H1 (cell line): ENCODE data around the gene GTPBP10.
A peak's percentile ranks its signal among the peaks of the same experiment; 100 is the strongest.

Source experiments
- BCL11A ChIP-seq, 2 experiments: IDR thresholded peaks; one replicate each; pipeline ENCODE4 v1.6.1; 2011; ENCODE audit warnings: low read depth in 2 of 2, low read length in 2 of 2, mild to moderate bottlenecking in 2 of 2
- CHD1 ChIP-seq: IDR thresholded peaks from 2 replicates; pipeline ENCODE4 v1.6.1; 2012; ENCODE audit warnings: low read depth, low read length, improper control_type of control experiment
- MAFK ChIP-seq: IDR thresholded peaks from 2 replicates; pipeline ENCODE4 v1.6.1; 2012; ENCODE audit warnings: low read depth, mild to moderate bottlenecking, improper control_type of control experiment, low read length
- NANOG ChIP-seq: IDR thresholded peaks from 2 replicates; pipeline ENCODE4 v1.6.1; 2011; ENCODE audit warnings: low read length, low read depth, mild to moderate bottlenecking, inconsistent platforms; ENCODE audit not compliant: insufficient read depth, poor library complexity, severe bottlenecking
- POLR2A ChIP-seq, 2 experiments: IDR thresholded peaks; 1 replicate in 1 of 2; 2 replicates in 1 of 2; pipeline ENCODE4 v1.6.1; 2011; ENCODE audit warnings: low read depth in 2 of 2, low read length in 2 of 2, mild to moderate bottlenecking in 2 of 2; ENCODE audit errors: control extremely low read depth in 1 of 2
- POLR2AphosphoS5 ChIP-seq: IDR thresholded peaks from 2 replicates; pipeline ENCODE4 v1.6.1; 2011; ENCODE audit warnings: low read depth, low read length
- SP1 ChIP-seq: IDR thresholded peaks from 2 replicates; pipeline ENCODE4 v1.6.1; 2011; ENCODE audit warnings: low read depth, low read length
- TAF1 ChIP-seq: IDR thresholded peaks from 2 replicates; pipeline ENCODE4 v1.6.1; 2011; ENCODE audit warnings: mild to moderate bottlenecking, low read depth, low read length
- TEAD4 ChIP-seq: IDR thresholded peaks from 2 replicates; pipeline ENCODE4 v1.6.1; 2012; ENCODE audit warnings: low read depth, low read length, inconsistent platforms, mixed read lengths
- TF ChIP-seq, protein P1 (sequence below): IDR thresholded peaks from 2 replicates; pipeline ENCODE4 v1.6.1; 2012; ENCODE audit warnings: low read length, inconsistent platforms
- TF ChIP-seq, protein P2 (sequence below), 3 experiments: IDR thresholded peaks; 1 replicate in 2 of 3; 2 replicates in 1 of 3; pipeline versions ENCODE4 v1.5.1 to v1.6.1; 2011; ENCODE audit warnings: low read length in 3 of 3, mild to moderate bottlenecking in 3 of 3, inconsistent platforms in 2 of 3, low read depth in 1 of 3, moderate library complexity in 1 of 3; ENCODE audit not compliant: insufficient read depth in 1 of 3; ENCODE audit errors: control extremely low read depth in 1 of 3
- TF ChIP-seq, protein P3 (sequence below): IDR thresholded peaks from 2 replicates; pipeline ENCODE4 v1.6.1; 2011; ENCODE audit warnings: low read length, improper control_type of control experiment

DNA sequence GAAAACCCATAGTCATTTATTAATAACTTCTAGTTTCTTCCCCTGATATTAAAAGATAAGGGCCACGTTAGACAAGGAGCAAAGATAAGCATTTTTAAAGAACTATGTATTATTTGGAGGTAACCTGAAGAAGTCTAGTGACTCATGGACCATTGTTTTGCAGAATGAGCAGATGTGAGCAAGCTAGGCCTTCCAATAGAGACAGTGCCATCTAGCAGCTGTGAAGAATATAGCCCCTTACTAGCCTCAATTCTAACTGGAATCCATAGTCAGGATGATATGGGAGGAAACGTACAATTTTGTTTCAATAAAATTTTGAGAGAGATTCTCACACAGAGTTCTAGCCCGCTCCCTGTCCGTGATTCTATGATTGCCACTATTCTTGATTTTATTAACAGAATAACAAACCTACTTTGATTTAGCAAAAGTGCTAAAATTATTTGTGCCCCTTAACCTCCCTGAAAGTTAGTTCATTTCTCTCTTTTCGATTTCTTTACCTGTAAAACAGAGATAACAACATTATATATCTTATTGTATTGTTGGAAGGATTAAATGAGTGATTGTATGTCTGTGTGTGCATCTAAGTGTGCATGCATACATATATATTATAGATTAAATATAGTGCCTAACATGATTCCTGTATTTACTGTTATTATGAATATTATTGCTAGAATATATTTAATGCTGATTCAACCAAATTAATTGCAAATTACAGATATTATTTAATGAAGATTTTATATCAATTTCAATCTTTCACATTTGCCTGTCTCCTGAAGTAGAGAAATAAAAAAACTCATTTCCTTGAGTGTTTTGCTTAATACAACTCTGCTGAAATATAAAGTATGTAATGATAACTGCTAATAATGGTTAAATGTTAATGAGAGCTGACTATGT is 48.1 kb upstream of the GTPBP10 start:
- TF ChIP-seq MAFK (no peak), POLR2AphosphoS5 (no peak), TAF1 (no peak), NANOG (no peak), POLR2A (IDR thresholded peaks at IDR 0.05; ENCODE audit: control extremely low read depth in 1 of 2, low read depth in 2 of 2, low read length in 2 of 2) (no peak), BCL11A (IDR thresholded peaks at IDR 0.05; ENCODE audit: low read depth in 2 of 2, low read length in 2 of 2) (no peak), TEAD4 (no peak), CHD1 (no peak), SP1 (no peak)
- TF ChIP-seq, protein P1, sequence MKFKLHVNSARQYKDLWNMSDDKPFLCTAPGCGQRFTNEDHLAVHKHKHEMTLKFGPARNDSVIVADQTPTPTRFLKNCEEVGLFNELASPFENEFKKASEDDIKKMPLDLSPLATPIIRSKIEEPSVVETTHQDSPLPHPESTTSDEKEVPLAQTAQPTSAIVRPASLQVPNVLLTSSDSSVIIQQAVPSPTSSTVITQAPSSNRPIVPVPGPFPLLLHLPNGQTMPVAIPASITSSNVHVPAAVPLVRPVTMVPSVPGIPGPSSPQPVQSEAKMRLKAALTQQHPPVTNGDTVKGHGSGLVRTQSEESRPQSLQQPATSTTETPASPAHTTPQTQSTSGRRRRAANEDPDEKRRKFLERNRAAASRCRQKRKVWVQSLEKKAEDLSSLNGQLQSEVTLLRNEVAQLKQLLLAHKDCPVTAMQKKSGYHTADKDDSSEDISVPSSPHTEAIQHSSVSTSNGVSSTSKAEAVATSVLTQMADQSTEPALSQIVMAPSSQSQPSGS: no peak
- TF ChIP-seq, protein P2, sequence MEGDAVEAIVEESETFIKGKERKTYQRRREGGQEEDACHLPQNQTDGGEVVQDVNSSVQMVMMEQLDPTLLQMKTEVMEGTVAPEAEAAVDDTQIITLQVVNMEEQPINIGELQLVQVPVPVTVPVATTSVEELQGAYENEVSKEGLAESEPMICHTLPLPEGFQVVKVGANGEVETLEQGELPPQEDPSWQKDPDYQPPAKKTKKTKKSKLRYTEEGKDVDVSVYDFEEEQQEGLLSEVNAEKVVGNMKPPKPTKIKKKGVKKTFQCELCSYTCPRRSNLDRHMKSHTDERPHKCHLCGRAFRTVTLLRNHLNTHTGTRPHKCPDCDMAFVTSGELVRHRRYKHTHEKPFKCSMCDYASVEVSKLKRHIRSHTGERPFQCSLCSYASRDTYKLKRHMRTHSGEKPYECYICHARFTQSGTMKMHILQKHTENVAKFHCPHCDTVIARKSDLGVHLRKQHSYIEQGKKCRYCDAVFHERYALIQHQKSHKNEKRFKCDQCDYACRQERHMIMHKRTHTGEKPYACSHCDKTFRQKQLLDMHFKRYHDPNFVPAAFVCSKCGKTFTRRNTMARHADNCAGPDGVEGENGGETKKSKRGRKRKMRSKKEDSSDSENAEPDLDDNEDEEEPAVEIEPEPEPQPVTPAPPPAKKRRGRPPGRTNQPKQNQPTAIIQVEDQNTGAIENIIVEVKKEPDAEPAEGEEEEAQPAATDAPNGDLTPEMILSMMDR (IDR thresholded peaks at IDR 0.05; ENCODE audit: control extremely low read depth in 1 of 3, insufficient read depth in 1 of 3, low read depth in 1 of 3, low read length in 3 of 3): peak in 2 of 3 experiments; percentile 57 to 75; a peak in 3 of 4 replicates
- TF ChIP-seq, protein P3, sequence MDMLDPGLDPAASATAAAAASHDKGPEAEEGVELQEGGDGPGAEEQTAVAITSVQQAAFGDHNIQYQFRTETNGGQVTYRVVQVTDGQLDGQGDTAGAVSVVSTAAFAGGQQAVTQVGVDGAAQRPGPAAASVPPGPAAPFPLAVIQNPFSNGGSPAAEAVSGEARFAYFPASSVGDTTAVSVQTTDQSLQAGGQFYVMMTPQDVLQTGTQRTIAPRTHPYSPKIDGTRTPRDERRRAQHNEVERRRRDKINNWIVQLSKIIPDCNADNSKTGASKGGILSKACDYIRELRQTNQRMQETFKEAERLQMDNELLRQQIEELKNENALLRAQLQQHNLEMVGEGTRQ: no peak
